Fibroblast of the aortic adventitia (primary cell): ENCODE data around the gene TADA2B. TPM values are rescaled to one million over a fixed set of nuclear protein-coding genes. Genes with fewer than 3 reads are reported as not detected.

Source experiments
- DNase-seq: peaks from one replicate; pipeline ENCODE4 v3.0.0-alpha.2; 2010; ENCODE audit warnings: low read depth
- H3K4me3 ChIP-seq: 2 replicates; pipeline ENCODE4 v1.5.1; 2011; ENCODE audit warnings: low read depth, mild to moderate bottlenecking, control low read depth, low read length, moderate library complexity
- CTCF ChIP-seq: IDR thresholded peaks from 2 replicates; pipeline ENCODE4 v1.5.1; 2011; ENCODE audit warnings: mild to moderate bottlenecking, low read length, control low read depth, inconsistent platforms; ENCODE audit not compliant: insufficient read depth
- total RNA-seq: library from RNA; depleted of rRNA; stranded (reverse); fragments of >200 nt; gene quantifications from 2 replicates; pipeline ENCODE4 v1.2.3, GENCODE V29; 2012; ENCODE audit warnings: low replicate concordance

TADA2B gene
- total RNA-seq, 1 donor: 11.5 TPM

- no peak overlapping the region for H3K4me3 ChIP-seq
- peak; percentile 99 for TF ChIP-seq CTCF
- peak; percentile 70 for DNase-seq
Measured at GRCh38 chr4:7070729-7071511, 27.7 kb downstream of the TADA2B start.

- DNase-seq: no peak
Measured at GRCh38 chr4:7073059-7073458, 29.9 kb downstream of the TADA2B start.

GRCh38 chr4:7073526-7074390 is 30.6 kb downstream of the TADA2B start:
- H3K4me3 ChIP-seq: no peak overlapping the region
- TF ChIP-seq CTCF: no peak
- peak; percentile 33 for DNase-seq

More at GRCh38 chr4:7073059-7073458, 29.9 kb downstream of the TADA2B start:
- H3K4me3 ChIP-seq: no peak overlapping the region
- no peak for TF ChIP-seq CTCF

GRCh38 chr4:7074426-7074825 is 31.3 kb downstream of the TADA2B start:
- no peak for TF ChIP-seq CTCF
- no peak overlapping the region for H3K4me3 ChIP-seq
- DNase-seq: no peak

GRCh38 chr4:7075962-7076695 is 33.0 kb downstream of the TADA2B start:
- DNase-seq: no peak
- H3K4me3 ChIP-seq: no peak overlapping the region
- no peak for TF ChIP-seq CTCF

- no peak for TF ChIP-seq CTCF
- no peak for DNase-seq
- no peak overlapping the region for H3K4me3 ChIP-seq
Measured at GRCh38 chr4:7076696-7077082, 33.5 kb downstream of the TADA2B start.
